SKM-1 (cell line): ENCODE results near the gene IFNL2.
"Not testable (repeated sequence)": the region's sequence is repeated elsewhere in the genome, so short reads cannot be mapped to it uniquely, and the experiment has no call there.

Source experiments
- DNase-seq: peaks from one replicate; lab custom pipeline; 2025; ENCODE audit not compliant: unreplicated experiment; lab: John Stamatoyannopoulos, UW

The IFNL2 gene

GRCh38 chr19:39296055-39296645, 28.0 kb downstream of the IFNL2 start, which contains the start of gene IFNL1:
Gene IFNL1, plus strand, starts transcription at chr19:39296407. Its CDS starts 15 bp downstream, at chr19:39296422.
- DNase-seq, result no peak

GRCh38 chr19:39296906-39297305, 28.7 kb downstream of the IFNL2 start:
- no peak for DNase-seq

GRCh38 chr19:39297931-39298634, 29.9 kb downstream of the IFNL2 start:
- DNase-seq, result no peak

GRCh38 chr19:39299404-39299803, 31.2 kb downstream of the IFNL2 start:
- no peak for DNase-seq

GRCh38 chr19:39299832-39300231, 31.6 kb downstream of the IFNL2 start:
- no peak for DNase-seq

- DNase-seq, result no peak
These were observed 32.8 kb downstream of the IFNL2 start for GRCh38 chr19:39301021-39301420.

- no peak for DNase-seq
These were observed 33.4 kb downstream of the IFNL2 start for GRCh38 chr19:39301562-39301961.

GRCh38 chr19:39303373-39304184, 35.4 kb downstream of the IFNL2 start:
- DNase-seq, result no peak

- no peak for DNase-seq
These were observed 36.0 kb downstream of the IFNL2 start for GRCh38 chr19:39304185-39304513.

GRCh38 chr19:39304701-39305571, 36.7 kb downstream of the IFNL2 start:
- DNase-seq, result no peak

GRCh38 chr19:39306075-39306474, 37.9 kb downstream of the IFNL2 start:
- no peak for DNase-seq

GRCh38 chr19:39307046-39307821, 39.0 kb downstream of the IFNL2 start:
- no peak for DNase-seq

- DNase-seq, result no peak
These were observed 39.8 kb downstream of the IFNL2 start for GRCh38 chr19:39307822-39308530.

- no peak for DNase-seq
These were observed 40.5 kb downstream of the IFNL2 start for GRCh38 chr19:39308531-39309304.

GRCh38 chr19:39309305-39309670, 41.1 kb downstream of the IFNL2 start:
- not testable (repeated sequence) for DNase-seq

GRCh38 chr19:39310558-39311311, 42.5 kb downstream of the IFNL2 start:
- DNase-seq, result no peak

- no peak for DNase-seq
These were observed 46.0 kb downstream of the IFNL2 start for GRCh38 chr19:39314016-39314728.

- no peak for DNase-seq
These were observed 47.7 kb downstream of the IFNL2 start for GRCh38 chr19:39315933-39316332.
